Endothelial cell of umbilical vein (primary cell): ENCODE measurements around the gene PTBP3. TPM values are rescaled to one million over a fixed set of nuclear protein-coding genes. Genes with fewer than 3 reads are reported as not detected.

Experiments
- BruUV-seq: library from RNA; stranded (reverse); fragments of 400-500 nt; replicated peaks from 2 replicates; lab custom pipeline; 2021; lab: Mats Ljungman, UMichigan
- CTCF ChIA-PET: fragments of 300-600, 350-600 bp; sonication (Branson Sonifier 250); formaldehyde crosslinking; loops from one replicate; lab custom pipeline; 2021; ENCODE audit warnings: antibody characterized with exemption, inconsistent platforms; lab: Charles Lee
- POLR2A ChIA-PET: fragments of 300-600, 350-600 bp; sonication (Branson Sonifier 250); formaldehyde crosslinking; loops from one replicate; lab custom pipeline; 2021; ENCODE audit warnings: antibody characterized with exemption, inconsistent platforms; lab: Charles Lee
- DNase-seq: peaks from one replicate; pipeline ENCODE4 v3.0.0-alpha.2; 2011; ENCODE audit warnings: low read depth, low spot score
- FAIRE-seq: peaks from 2 replicates; lab custom pipeline; 2011; peaks lifted over from hg19 to GRCh38; lab: Jason Lieb, UNC
- H2AFZ ChIP-seq: 2 replicates; pipeline ENCODE4 v1.6.0; 2012; ENCODE audit warnings: low read depth, low read length, control low read depth, inconsistent platforms
- H3K27ac ChIP-seq: 2 replicates; pipeline ENCODE4 v1.5.1; 2011; ENCODE audit warnings: low read depth, mild to moderate bottlenecking, control low read depth, low read length, moderate library complexity; ENCODE audit not compliant: insufficient read depth
- H3K27me3 ChIP-seq, 2 experiments: 2 replicates each; pipeline versions ENCODE4 v1.6.0 to v1.6.1; 2011; ENCODE audit warnings: low read length in 2 of 2, mixed read lengths in 1 of 2; ENCODE audit not compliant: control insufficient read depth in 2 of 2, insufficient read depth in 2 of 2
- H3K36me3 ChIP-seq, 2 experiments: 2 replicates in 1 of 2; 3 replicates in 1 of 2; pipeline ENCODE4 v1.5.1; 2011; ENCODE audit warnings: low read length in 2 of 2, mild to moderate bottlenecking in 1 of 2, moderate library complexity in 1 of 2; ENCODE audit not compliant: control insufficient read depth in 2 of 2, insufficient read depth in 2 of 2; ENCODE audit errors: extremely low read depth in 1 of 2
- H3K4me1 ChIP-seq: 3 replicates; pipeline ENCODE4 v1.5.1; 2011; ENCODE audit warnings: mild to moderate bottlenecking, low read length; ENCODE audit not compliant: control insufficient read depth, insufficient read depth; ENCODE audit errors: extremely low read depth
- H3K4me2 ChIP-seq: 2 replicates; pipeline ENCODE4 v1.6.1; 2011; ENCODE audit warnings: low read length, control low read depth, mixed read lengths; ENCODE audit not compliant: insufficient read depth
- H3K4me3 ChIP-seq, 3 experiments: fragments of 200-600 bp in 1 of 3; sonication (generic), shearing (Covaris generic) in 1 of 3; replicated peaks in 1 of 3; 2 replicates each; pipeline ENCODE4 v1.5.1; 2011 to 2016; ENCODE audit warnings: control low read depth in 3 of 3, low read length in 3 of 3, mild to moderate bottlenecking in 2 of 3, inconsistent platforms in 1 of 3, low read depth in 1 of 3, moderate library complexity in 1 of 3; ENCODE audit not compliant: insufficient read depth in 1 of 3
- H3K79me2 ChIP-seq: 2 replicates; pipeline ENCODE4 v1.6.0; 2012; ENCODE audit warnings: low read length, inconsistent platforms; ENCODE audit not compliant: control insufficient read depth, insufficient read depth
- H3K9ac ChIP-seq: replicated peaks from 2 replicates; pipeline ENCODE3; 2011; ENCODE audit warnings: low read length, control low read depth; ENCODE audit not compliant: insufficient read depth; ENCODE audit errors: extremely low read depth
- H3K9me1 ChIP-seq: replicated peaks from 3 replicates; pipeline ENCODE4 v1.6.0; 2011; ENCODE audit warnings: mild to moderate bottlenecking, low read length; ENCODE audit not compliant: control insufficient read depth, insufficient read depth; ENCODE audit errors: extremely low read depth
- H3K9me3 ChIP-seq: replicated peaks from 2 replicates; pipeline ENCODE4 v1.5.1; 2012; ENCODE audit warnings: low read length, inconsistent platforms; ENCODE audit not compliant: control insufficient read depth, insufficient read depth
- H4K20me1 ChIP-seq: replicated peaks from 2 replicates; pipeline ENCODE3; 2011; ENCODE audit warnings: mild to moderate bottlenecking, low read length; ENCODE audit not compliant: control insufficient read depth, insufficient read depth; ENCODE audit errors: extremely low read depth
- EZH2 ChIP-seq: IDR thresholded peaks from 2 replicates; pipeline ENCODE4 v1.6.1; 2012; ENCODE audit warnings: borderline replicate concordance, low read depth, mild to moderate bottlenecking, moderate library complexity, low read length, inconsistent platforms; ENCODE audit not compliant: severe bottlenecking
- FOS ChIP-seq: IDR thresholded peaks from 2 replicates; pipeline ENCODE4 v1.6.1; 2011; ENCODE audit warnings: mild to moderate bottlenecking, low read length, moderate library complexity, borderline replicate concordance; ENCODE audit not compliant: insufficient read depth
- GATA2 ChIP-seq: IDR thresholded peaks from 2 replicates; pipeline ENCODE4 v1.7.0; 2011; ENCODE audit warnings: low read depth, mild to moderate bottlenecking, moderate library complexity, mixed read lengths, low read length; ENCODE audit not compliant: insufficient read length, insufficient read depth
- JUN ChIP-seq: IDR thresholded peaks from 2 replicates; pipeline ENCODE4 v1.6.1; 2011; ENCODE audit warnings: borderline replicate concordance, low read depth; ENCODE audit not compliant: insufficient read length, insufficient read depth
- MAX ChIP-seq: IDR thresholded peaks from 2 replicates; pipeline ENCODE4 v1.6.1; 2011; ENCODE audit not compliant: insufficient read depth, insufficient read length
- MYC ChIP-seq: IDR thresholded peaks from one replicate; pipeline ENCODE4 v1.6.1; 2011; ENCODE audit warnings: mild to moderate bottlenecking, low read depth, low read length
- POLR2A ChIP-seq: IDR thresholded peaks from 2 replicates; pipeline ENCODE4 v1.6.1; 2012; ENCODE audit warnings: low read depth, mild to moderate bottlenecking, control low read depth, low read length
- POLR2AphosphoS5 ChIP-seq: IDR thresholded peaks from 2 replicates; pipeline ENCODE4 v1.6.1; 2012; ENCODE audit warnings: low read depth, mild to moderate bottlenecking, control low read depth, low read length, moderate library complexity; ENCODE audit not compliant: insufficient read depth
- dilution Hi-C: fragments of 300-500 bp; cut with MboI; formaldehyde crosslinking; loops from one replicate; pipeline ENCODE4 v1.15.0; 2019; ENCODE audit warnings: low sequenced_read_pairs; ENCODE audit not compliant: extremely low pct_ligation_motif_present
- intact Hi-C: fragments of 100-400 bp; cut with micrococcal nuclease; formaldehyde crosslinking; loops from one replicate; pipeline ENCODE4 v1.10.0; 2022
- polyA plus RNA-seq, 4 experiments: library from polyadenylated mRNA; depleted of rRNA in 3 of 4; stranded (reverse) in 3 of 4; unstranded in 1 of 4; fragments of >200 nt; gene quantifications; 2 replicates each; pipeline versions ENCODE4 v1.2.1 to v1.2.3, GENCODE V29; 2011 to 2012; ENCODE audit warnings: missing spikeins in 1 of 4
- total RNA-seq: library from RNA; stranded (reverse); gene quantifications from 2 replicates; pipeline ENCODE4 v1.2.3, GENCODE V29; 2021
- TF ChIP-seq, protein P1 (sequence below), 2 donors: IDR thresholded peaks; 1 replicate in 1 of 2; 2 replicates in 1 of 2; pipeline ENCODE4 v1.5.1; 2011; ENCODE audit warnings: low read length in 2 of 2, mild to moderate bottlenecking in 2 of 2, moderate library complexity in 2 of 2, control low read depth in 1 of 2, inconsistent platforms in 1 of 2, low read depth in 1 of 2; ENCODE audit not compliant: insufficient read depth in 1 of 2; ENCODE audit errors: extremely low read depth in 1 of 2

Gene PTBP3
- total and polyA plus RNA-seq, 2 donors (not counting 3 experiments of a cell fraction or from before 2014, with no cell fraction given): 42.4 to 75.0 TPM

- dilution Hi-C loops (no loop called here), intact Hi-C loops (loop anchor here (10.0 kb wide), 1 partner anchor 775 kb away; the partner anchor contains the start of gene PTGR1)
- POLR2A ChIA-PET: no interaction called here
- Histone ChIP-seq H3K4me1 (peaks cover 3% of the 10 kb centered on the region), H3K27ac (no peak overlapping the region), H3K9ac (no peak overlapping the region), H3K36me3 (no peaks in the 10 kb centered on the region), H3K27me3 (no peaks in the 10 kb centered on the region), H4K20me1 (no peaks in the 10 kb centered on the region), H3K4me2 (no peak overlapping the region), H3K9me3 (no peaks in the 10 kb centered on the region), H3K79me2 (no peaks in the 10 kb centered on the region), H2AFZ (no peak overlapping the region), H3K9me1 (no peaks in the 10 kb centered on the region), H3K4me3 (no peak overlapping the region)
- BruUV-seq: no TSS peak
- FAIRE-seq: no peak
- no peak for DNase-seq
- TF ChIP-seq MAX (no peak), EZH2 (no peak), POLR2A (no peak), FOS (no peak), JUN (no peak), POLR2AphosphoS5 (no peak), GATA2 (no peak), MYC (no peak)
- TF ChIP-seq, protein P1, sequence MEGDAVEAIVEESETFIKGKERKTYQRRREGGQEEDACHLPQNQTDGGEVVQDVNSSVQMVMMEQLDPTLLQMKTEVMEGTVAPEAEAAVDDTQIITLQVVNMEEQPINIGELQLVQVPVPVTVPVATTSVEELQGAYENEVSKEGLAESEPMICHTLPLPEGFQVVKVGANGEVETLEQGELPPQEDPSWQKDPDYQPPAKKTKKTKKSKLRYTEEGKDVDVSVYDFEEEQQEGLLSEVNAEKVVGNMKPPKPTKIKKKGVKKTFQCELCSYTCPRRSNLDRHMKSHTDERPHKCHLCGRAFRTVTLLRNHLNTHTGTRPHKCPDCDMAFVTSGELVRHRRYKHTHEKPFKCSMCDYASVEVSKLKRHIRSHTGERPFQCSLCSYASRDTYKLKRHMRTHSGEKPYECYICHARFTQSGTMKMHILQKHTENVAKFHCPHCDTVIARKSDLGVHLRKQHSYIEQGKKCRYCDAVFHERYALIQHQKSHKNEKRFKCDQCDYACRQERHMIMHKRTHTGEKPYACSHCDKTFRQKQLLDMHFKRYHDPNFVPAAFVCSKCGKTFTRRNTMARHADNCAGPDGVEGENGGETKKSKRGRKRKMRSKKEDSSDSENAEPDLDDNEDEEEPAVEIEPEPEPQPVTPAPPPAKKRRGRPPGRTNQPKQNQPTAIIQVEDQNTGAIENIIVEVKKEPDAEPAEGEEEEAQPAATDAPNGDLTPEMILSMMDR (IDR thresholded peaks at IDR 0.05; ENCODE audit: extremely low read depth in 1 of 2, insufficient read depth in 1 of 2, low read depth in 1 of 2, low read length in 2 of 2): no peak
- CTCF ChIA-PET: interaction anchor here (1.4 to 2.7 kb wide), 2 partner anchors 9 to 10 kb away, joined by 5 to 10 read pairs; partner anchors contain the start of gene HSDL2
Observed at GRCh38 chr9:112369817-112370216, 36.4 kb upstream of the PTBP3 start.
